Activated CD8-positive, alpha-beta T cell treated with anti-CD3 and anti-CD28 coated beads for 36 hours (primary cell): ENCODE data around the gene ABCA1. TPM values are rescaled to one million over a fixed set of nuclear protein-coding genes. Genes with fewer than 3 reads are reported as not detected.

Experiments used
- ATAC-seq: fragments of 200-7000 bp; cut with Tn5 transposase; one replicate; pipeline ENCODE4 v1.10.0; 2021; ENCODE audit warnings: mild to moderate bottlenecking, moderate library complexity
- CTCF ChIA-PET: fragments of 350-600 bp; sonication (Branson Sonifier 250); formaldehyde crosslinking; loops from one replicate; lab custom pipeline; 2021; ENCODE audit warnings: antibody characterized with exemption; lab: Charles Lee
- POLR2A ChIA-PET: fragments of 350-600 bp; sonication (Branson Sonifier 250); formaldehyde crosslinking; loops from one replicate; lab custom pipeline; 2021; ENCODE audit warnings: antibody characterized with exemption; lab: Charles Lee
- DNase-seq: peaks from one replicate; pipeline ENCODE4 v3.0.0-alpha.2; 2020
- H3K27ac Mint-ChIP-seq: one replicate; pipeline ENCODE4 v1.8.0; 2021; ENCODE audit warnings: mild to moderate bottlenecking, mixed read lengths
- H3K27me3 Mint-ChIP-seq: one replicate; pipeline ENCODE4 v1.8.0; 2021; ENCODE audit warnings: mixed read lengths
- H3K36me3 Mint-ChIP-seq: one replicate; pipeline ENCODE4 v1.8.0; 2021; ENCODE audit warnings: low read depth, mixed read lengths
- H3K4me1 Mint-ChIP-seq: one replicate; pipeline ENCODE4 v1.8.0; 2021; ENCODE audit warnings: low read depth, mixed read lengths
- H3K4me3 Mint-ChIP-seq: one replicate; pipeline ENCODE4 v1.8.0; 2021; ENCODE audit warnings: mild to moderate bottlenecking, moderate library complexity, mixed read lengths
- H3K9me3 Mint-ChIP-seq: one replicate; pipeline ENCODE4 v1.8.0; 2021; ENCODE audit warnings: mixed read lengths
- intact Hi-C: fragments of 100-400 bp; cut with micrococcal nuclease; formaldehyde crosslinking; loops from one replicate; pipeline ENCODE4 v1.10.0; 2022
- total RNA-seq, 2 experiments: library from RNA; stranded (reverse); gene quantifications; one replicate each; pipeline ENCODE4 v1.2.3, GENCODE V29; 2021
- TF ChIP-seq, protein P1 (sequence below): fragments of 200-600 bp; IDR thresholded peaks from one replicate; pipeline ENCODE4 v1.8.0; 2022; ENCODE audit warnings: antibody characterized with exemption, mild to moderate bottlenecking

The ABCA1 gene
- total RNA-seq, 2 experiments from 2014 or later: 0.20 to 0.38 TPM

DNA sequence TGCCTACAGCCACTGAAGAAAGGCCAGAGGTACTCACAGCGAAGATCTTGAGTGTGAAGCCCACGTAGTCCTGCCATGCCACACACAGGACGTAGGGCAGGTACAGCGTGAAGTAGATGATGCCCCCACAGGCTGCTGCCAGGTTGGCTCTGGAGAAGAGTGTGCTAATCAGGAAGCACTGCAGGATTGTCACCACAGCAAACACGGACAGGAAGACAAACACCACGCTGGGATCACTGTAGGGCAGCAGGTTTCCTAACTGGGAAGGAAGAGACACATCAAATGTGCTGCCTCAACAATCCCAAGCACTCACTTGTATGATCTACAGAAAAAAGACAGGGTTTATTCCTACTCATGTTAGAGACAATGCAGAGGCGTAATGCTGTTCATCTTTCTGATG, 101.0 kb downstream of the ABCA1 start:
- intact Hi-C loops: no loop called here
- no peaks in the 10 kb centered on the region for H3K36me3 Mint-ChIP-seq
- H3K27ac Mint-ChIP-seq: no peak overlapping the region
- no peaks in the 10 kb centered on the region for H3K4me1 Mint-ChIP-seq
- H3K4me3 Mint-ChIP-seq: no peak overlapping the region
- ATAC-seq (no peak), DNase-seq (no peak)
- CTCF ChIA-PET: no interaction called here
- no peaks in the 10 kb centered on the region for H3K27me3 Mint-ChIP-seq
- no peaks in the 10 kb centered on the region for H3K9me3 Mint-ChIP-seq
- TF ChIP-seq, protein P1, sequence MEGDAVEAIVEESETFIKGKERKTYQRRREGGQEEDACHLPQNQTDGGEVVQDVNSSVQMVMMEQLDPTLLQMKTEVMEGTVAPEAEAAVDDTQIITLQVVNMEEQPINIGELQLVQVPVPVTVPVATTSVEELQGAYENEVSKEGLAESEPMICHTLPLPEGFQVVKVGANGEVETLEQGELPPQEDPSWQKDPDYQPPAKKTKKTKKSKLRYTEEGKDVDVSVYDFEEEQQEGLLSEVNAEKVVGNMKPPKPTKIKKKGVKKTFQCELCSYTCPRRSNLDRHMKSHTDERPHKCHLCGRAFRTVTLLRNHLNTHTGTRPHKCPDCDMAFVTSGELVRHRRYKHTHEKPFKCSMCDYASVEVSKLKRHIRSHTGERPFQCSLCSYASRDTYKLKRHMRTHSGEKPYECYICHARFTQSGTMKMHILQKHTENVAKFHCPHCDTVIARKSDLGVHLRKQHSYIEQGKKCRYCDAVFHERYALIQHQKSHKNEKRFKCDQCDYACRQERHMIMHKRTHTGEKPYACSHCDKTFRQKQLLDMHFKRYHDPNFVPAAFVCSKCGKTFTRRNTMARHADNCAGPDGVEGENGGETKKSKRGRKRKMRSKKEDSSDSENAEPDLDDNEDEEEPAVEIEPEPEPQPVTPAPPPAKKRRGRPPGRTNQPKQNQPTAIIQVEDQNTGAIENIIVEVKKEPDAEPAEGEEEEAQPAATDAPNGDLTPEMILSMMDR: no peak
- POLR2A ChIA-PET: no interaction called here

DNA sequence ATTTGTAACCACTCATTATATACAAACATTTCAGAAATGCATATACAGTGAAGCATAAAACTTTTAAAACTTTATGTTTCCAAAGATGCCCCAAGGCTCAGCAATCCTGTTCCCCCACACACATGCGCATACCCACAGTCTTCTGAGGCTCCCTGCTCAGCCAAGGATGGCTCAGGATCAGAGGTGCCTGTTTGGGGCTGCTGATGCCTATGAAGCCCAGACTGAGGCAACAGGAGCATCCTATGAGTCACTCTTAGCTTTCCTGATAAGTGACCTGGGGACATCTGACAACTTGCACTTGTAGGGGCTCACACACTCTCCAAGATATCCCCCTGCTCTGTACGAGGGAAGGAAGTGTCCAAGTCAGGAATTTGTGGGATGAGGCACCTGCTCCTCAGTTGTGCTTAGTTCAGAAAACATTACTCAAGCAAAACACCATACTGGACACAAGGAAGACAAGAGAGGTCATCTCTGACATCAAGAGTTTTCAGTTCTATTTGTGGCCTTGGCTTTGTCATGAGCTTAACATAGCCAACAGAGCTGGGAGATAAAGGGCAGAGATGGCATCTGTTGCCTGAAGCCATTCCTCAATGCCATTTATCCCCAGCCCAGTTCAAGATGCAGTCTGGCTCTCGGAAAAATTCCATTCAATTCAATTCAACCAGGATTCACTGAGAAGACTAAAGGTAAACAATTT, 101.7 kb downstream of the ABCA1 start:
- no peak overlapping the region for H3K27ac Mint-ChIP-seq

DNA sequence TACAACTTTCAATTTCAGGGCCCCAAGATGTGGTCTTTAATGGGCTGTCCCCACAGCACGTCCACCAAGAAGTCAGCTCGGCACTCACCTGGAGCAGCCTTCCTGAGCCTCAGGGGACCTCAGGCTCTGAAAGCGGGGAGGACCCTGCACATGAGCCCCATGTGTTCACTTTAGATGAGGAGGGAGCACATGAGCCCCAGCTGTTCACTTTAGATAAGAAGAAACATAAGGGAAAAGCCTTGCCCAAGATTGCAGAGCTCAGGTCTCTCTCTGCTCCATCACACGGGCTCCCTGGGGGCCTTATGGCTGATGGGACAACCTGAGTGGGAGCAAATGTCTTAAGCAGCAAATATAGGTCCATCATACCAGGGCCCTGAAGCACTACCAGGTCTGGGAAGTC, 107.6 kb downstream of the ABCA1 start:
- ChIA-PET POLR2A (no interaction called here), CTCF (no interaction called here)
- DNase-seq (no peak), ATAC-seq (no peak)
- TF ChIP-seq, protein P1: no peak
- Mint-ChIP-seq H3K36me3 (peaks cover 5% of the 10 kb centered on the region), H3K4me3 (no peak overlapping the region), H3K4me1 (no peaks in the 10 kb centered on the region), H3K27ac (no peak overlapping the region), H3K9me3 (no peaks in the 10 kb centered on the region), H3K27me3 (no peaks in the 10 kb centered on the region)
- intact Hi-C loops: no loop called here

More for the DNA sequence above, 101.7 kb downstream of the ABCA1 start:
- Mint-ChIP-seq H3K27me3 (no peaks in the 10 kb centered on the region), H3K4me1 (no peaks in the 10 kb centered on the region), H3K9me3 (no peaks in the 10 kb centered on the region), H3K36me3 (no peaks in the 10 kb centered on the region), H3K4me3 (no peak overlapping the region)
- no peak for ATAC-seq
- POLR2A ChIA-PET: no interaction called here
- intact Hi-C loops: no loop called here
- DNase-seq: no peak
- TF ChIP-seq, protein P1: no peak
- CTCF ChIA-PET: no interaction called here

DNA sequence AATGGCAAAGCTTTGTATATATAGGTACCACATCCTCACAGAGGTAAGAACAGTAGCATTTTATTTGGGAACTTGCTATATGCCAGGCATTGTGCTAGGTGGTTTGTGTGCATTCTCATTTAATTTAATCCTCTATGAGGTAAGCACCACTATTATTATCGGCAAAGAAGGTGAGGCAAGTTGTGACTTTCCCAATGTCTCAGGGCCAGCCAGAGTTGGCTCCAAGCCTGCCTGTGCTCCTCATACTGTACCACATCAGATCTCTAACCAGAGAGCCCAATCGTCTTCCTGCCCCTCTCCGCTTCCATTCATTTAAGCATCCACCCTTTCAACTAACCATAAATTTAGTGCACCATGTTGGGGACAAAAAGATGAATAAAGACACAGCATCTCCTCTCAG, 108.9 kb downstream of the ABCA1 start:
- no peaks in the 10 kb centered on the region for H3K27me3 Mint-ChIP-seq
- no peak overlapping the region for H3K27ac Mint-ChIP-seq
- H3K4me1 Mint-ChIP-seq: no peaks in the 10 kb centered on the region
- H3K36me3 Mint-ChIP-seq: peaks cover 5% of the 10 kb centered on the region
- TF ChIP-seq, protein P1: no peak
- intact Hi-C loops: no loop called here
- ChIA-PET POLR2A (no interaction called here), CTCF (no interaction called here)
- H3K9me3 Mint-ChIP-seq: no peaks in the 10 kb centered on the region
- no peak overlapping the region for H3K4me3 Mint-ChIP-seq
- no peak for DNase-seq
- no peak for ATAC-seq

DNA sequence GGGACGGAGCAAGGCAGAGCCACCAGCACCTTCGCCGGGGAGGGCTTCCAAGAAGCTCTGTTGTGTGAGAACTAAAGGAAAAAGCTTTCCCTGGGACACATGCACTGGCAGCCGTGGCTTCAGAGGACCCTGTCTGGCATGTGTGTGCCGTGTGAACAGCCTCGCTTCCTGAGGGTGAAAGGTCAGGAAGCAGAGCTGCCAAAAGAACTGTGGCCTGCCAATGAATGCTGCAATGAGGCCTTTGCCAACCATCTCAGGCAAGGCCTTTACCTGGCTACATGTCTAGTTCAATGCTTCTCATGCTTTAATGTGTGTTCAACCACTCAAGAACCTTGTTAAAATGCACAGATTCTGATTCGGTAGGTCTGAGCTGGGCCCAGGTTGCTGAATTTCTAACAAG, 110.5 kb downstream of the ABCA1 start:
- H3K4me3 Mint-ChIP-seq: no peak overlapping the region
- no peak overlapping the region for H3K27ac Mint-ChIP-seq
- no peaks in the 10 kb centered on the region for H3K27me3 Mint-ChIP-seq
- TF ChIP-seq, protein P1: no peak
- ATAC-seq (no peak), DNase-seq (no peak)
- H3K9me3 Mint-ChIP-seq: no peaks in the 10 kb centered on the region
- intact Hi-C loops: no loop called here
- no peaks in the 10 kb centered on the region for H3K4me1 Mint-ChIP-seq
- H3K36me3 Mint-ChIP-seq: peaks cover 5% of the 10 kb centered on the region
- ChIA-PET CTCF (no interaction called here), POLR2A (no interaction called here)
